HG02610 (cell line): ENCODE results near the gene ENO1.
"Not testable (repeated sequence)": the region's sequence is repeated elsewhere in the genome, so short reads cannot be mapped to it uniquely, and the experiment has no call there.

Source experiments
- ATAC-seq: cut with Tn5 transposase; IDR thresholded peaks from one replicate; pipeline ENCODE4 v1.9.1; 2021; ENCODE audit warnings: mild to moderate bottlenecking, moderate library complexity; ENCODE audit not compliant: unreplicated experiment

Gene ENO1

GRCh38 chr1:8847990-8848389 lies 30.5 kb downstream of the ENO1 start:
- ATAC-seq, result no peak

GRCh38 chr1:8846263-8846662 lies 32.2 kb downstream of the ENO1 start:
- no peak for ATAC-seq

DNA sequence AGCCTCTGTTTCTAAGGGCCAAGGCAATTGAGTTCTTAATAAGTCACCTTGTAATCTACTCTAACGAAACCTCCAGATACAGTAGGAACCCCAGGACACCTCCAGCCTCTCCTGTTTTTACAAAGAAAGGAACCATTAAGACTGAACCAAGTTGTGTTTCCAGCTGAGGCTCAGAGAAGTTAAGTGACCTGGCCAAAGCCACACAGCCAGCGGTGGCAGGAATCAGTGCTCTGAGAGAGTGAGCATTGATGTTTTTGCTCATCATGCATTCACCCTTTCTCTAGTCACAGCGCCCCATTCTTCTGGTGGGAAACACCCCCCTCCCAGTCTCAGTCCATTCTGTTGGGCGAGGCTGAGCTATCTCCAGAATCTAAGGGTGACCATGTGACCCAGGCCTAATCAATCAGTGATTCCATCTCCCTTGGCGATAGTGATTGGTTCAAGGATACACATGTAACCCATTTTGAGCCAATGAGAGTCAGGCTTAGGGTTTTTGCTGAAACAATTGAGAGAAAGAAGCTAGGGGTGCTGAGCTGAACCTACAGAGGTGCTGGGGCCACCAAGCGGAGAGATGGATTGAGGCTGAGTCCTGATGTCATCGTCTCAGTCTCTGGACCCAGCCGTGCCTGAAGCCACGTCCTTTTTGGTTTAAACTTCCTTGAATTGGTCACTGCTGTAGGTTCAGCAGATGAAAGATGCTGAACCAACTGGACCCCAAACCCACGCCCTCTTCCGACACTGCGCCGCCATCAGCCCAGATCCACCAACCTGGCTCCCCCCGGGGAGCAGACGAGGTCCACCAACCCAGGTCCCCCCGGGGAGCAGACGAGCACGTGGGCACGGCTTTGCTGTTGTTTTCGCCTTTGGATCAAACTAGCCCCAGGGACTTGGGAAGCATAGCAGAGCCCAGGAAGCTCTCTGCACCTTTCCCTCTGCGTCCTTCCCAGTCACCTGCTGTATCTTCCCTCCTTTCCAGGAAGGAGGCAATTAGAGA lies 33.1 kb downstream of the ENO1 start:
- no peak for ATAC-seq

DNA sequence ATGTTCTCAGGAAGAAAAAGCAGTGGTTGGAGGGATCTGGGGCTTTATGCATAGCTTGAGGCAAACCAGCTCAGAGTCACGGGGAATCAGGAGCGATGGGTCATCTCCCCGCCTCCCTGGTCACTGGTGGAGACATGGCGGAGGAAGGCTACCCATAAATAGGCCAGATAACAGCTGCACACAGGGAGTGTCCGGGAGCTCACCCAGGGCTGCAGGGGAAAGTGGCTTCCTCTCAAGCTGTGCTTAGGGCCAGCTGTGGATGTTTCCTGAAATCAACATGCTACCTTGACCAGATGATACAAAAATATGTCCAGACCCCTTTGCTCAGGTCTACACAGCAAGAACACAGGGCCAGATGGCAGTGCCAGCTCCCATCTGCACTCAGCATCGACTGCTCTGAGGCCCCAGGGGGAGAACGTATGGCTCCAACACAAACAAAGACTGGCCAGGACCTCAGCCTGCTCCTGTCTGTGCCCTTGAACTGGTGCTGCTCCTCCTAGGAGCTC lies 33.9 kb downstream of the ENO1 start:
- ATAC-seq, result no peak

- no peak for ATAC-seq
These were observed 37.1 kb downstream of the ENO1 start for GRCh38 chr1:8841395-8841794.

DNA sequence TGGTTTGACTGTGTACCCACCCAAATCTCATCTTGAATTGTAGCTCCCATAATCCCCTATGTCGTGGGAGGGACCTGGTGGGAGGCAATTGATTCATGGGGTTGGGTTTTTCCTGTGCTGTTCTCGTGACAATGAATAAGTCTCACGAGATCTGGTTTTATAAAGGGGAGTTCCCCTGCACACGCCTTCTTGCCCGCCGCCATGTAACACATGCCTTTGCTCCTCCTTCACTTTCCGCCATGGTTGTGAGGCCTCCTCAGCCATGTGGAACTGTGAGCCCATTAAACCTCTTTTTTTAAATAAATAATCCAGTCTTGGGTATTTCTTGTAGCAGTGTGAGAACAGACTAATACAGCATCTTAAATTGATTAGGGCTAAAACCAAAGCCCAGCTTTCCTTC lies 38.5 kb downstream of the ENO1 start:
- no peak for ATAC-seq

DNA sequence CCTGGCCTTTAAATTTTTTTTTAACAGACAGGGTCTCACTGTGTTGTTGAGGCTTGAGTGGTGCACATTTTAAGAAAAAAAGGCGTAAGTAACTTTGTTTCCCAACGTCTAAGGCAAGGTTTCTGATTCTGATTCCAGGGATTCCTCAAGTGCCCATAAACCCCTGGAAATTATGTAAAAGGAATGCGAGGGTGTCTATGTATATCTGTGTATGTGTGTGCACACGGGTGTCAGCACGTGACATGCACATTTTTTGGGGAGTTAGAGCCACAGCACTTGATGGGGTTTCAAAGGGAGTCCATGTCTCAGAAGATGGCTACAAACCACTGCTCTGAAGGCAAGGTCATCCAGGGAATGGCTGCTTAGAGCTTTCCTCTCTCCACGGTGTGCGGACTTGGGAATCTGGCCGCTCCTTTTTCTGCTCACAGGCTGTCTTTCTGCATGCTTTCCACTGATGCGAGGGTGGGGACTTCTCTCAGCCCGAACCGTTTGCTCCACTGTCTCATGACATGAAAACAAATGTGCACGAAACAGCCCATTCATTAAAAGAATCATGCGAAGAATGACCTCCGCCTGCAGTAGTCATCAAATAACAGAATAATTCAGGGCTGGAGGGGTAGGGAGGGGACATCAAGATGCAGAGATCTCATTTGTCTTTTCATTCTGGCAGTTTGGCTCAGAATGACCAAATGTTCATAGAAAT lies 42.4 kb downstream of the ENO1 start:
- ATAC-seq, result no peak

- no peak for ATAC-seq
These were observed 47.1 kb downstream of the ENO1 start for GRCh38 chr1:8831340-8831739.

GRCh38 chr1:8830732-8831131 lies 47.8 kb downstream of the ENO1 start:
- not testable (repeated sequence) for ATAC-seq

DNA sequence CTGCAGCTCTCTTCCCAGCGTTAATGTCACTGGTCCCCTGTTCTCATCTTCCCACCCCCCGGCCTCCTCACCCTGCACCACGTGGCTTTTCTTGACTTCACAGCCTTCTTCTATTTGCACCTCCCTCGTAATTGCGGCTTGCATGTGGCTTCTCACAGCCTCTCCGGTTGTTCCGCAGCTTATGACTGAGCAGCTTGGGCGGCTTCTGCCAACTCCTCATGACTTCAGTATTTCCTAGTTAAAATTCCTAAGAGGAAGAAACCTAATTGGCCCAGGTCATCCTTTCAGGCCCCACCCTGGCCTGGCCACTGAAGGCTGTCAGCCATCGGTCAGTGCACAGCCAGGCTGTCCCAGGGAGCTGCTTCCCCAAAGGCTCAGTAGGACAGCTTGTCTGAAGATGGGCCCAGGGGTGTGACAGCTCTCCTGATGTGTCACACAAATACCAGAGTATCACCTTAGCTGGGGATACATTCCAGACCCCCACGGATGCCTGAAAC lies 52.5 kb downstream of the ENO1 start:
- ATAC-seq, result no peak

GRCh38 chr1:8823295-8823664 lies 55.2 kb downstream of the ENO1 start:
- no peak for ATAC-seq

GRCh38 chr1:8822373-8823294 lies 55.9 kb downstream of the ENO1 start:
- no peak for ATAC-seq

DNA sequence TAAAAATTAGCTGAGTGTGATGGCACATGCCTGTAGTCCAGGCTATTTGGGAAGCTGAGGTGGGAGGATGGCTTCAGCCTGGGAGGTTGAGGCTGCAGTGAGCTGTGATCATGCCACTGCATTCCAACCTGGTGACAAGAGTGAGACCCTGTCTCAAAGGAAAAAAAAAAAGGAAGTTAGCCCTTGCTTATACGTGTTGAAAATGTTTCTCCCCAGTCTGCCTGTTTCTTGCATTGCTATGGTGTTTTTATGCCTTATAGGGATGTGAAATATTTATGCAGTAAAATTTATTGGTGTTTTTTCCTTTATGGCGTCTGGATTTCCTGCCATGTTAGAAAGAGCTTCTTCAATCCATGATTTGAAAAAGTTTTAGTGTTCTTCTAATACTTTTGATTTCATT lies 57.4 kb downstream of the ENO1 start:
- no peak for ATAC-seq

DNA sequence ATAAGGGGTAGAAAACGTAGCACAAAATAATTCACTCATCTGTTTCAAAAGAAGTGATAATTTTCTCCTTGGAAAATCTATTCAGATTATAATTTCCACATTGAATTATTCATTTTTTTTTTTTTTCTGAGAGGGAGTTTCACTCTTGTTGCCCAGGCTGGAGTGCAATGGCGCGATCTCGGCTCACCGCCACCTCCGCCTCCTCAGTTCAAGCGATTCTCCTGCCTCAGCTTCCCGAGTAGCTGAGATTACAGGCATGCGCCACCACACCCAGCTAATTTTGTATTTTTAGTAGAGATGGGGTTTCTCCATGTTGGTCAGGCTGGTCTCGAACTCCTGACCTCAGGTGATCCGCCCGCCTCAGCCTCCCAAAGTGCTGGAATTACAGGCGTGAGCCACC lies 59.7 kb downstream of the ENO1 start:
- ATAC-seq, result not testable (repeated sequence)

- ATAC-seq, result no peak
These were observed 60.1 kb downstream of the ENO1 start for GRCh38 chr1:8818325-8818775.

GRCh38 chr1:8817412-8818324 lies 60.8 kb downstream of the ENO1 start, which contains the start of gene RERE:
Gene RERE, minus strand, starts transcription at chr1:8817640.
- peak; percentile 92 for ATAC-seq

DNA sequence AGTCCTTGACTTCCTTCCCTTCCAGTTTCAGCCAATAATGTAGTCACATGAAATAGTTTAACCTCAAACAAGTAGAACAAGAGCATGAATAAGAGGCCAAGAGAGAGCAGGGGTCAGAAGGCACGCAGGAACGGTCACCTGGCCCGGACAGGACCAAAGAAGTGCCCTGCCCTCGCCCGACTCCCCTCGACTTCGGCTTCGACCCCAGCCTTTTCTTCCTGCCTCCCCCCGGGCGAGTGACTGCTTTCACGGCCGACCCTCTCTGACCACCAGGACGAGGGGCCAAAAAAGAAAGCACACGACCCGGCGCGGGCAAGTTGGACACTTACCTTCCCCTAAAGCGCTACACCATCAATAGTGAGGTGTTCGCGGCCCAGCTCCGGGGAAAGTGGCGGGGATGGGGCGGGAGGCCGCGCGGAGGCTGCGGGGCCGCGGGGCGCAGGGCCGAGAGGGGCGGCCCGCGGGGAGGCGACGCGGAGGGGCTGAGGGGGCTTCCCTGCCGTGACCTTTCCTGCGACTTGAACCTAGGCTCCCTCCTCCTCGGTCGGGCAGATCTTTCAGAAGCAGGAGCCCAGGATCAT lies 61.6 kb downstream of the ENO1 start:
- no peak for ATAC-seq

- no peak for ATAC-seq
These were observed 62.2 kb downstream of the ENO1 start for GRCh38 chr1:8816264-8816663.

DNA sequence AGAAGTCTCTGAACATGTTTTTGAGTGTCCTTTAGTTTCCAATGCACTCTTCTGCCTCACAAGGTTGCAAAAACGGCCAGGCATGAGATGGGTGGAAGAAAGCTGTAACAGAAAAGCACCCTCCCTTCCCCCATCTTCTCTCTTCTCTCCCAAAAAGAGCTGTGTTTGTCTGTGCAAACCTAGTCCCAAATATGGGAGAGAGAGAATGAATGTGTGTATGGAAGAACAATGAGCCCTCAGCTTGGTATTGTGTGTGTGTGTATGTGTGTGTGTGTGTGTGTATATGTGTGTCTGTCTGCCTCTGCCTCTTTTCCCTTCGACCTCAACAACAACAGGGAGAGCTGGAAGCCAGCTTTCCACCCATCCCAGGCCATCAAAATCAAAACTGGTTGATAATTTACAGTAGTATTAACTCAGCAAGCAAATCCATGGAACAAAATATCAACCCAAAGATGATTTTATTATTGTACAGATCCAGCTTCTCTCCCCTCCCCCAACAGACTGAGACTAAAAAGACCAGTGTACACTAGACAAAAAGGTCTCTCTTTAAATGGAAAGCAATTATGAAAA lies 62.8 kb downstream of the ENO1 start:
- no peak for ATAC-seq
